Measurements from ENCODE around the gene TOMM40. TPM values are rescaled to one million over a fixed set of nuclear protein-coding genes. Genes with fewer than 3 reads are reported as not detected.
"Not testable (repeated sequence)": the region's sequence is repeated elsewhere in the genome, so short reads cannot be mapped to it uniquely, and the experiment has no call there.

TOMM40 gene
- total RNA-seq, 1 donor from 2014 or later: 74.7 TPM

GRCh38 chr19:44924243-44924725 lies 33.2 kb downstream of the TOMM40 start:
- DNase-seq (ENCODE audit: extremely low read depth, low read depth, low spot score): no peak

GRCh38 chr19:44925114-44925891 lies 34.2 kb downstream of the TOMM40 start:
- DNase-seq (ENCODE audit: extremely low read depth, low read depth, low spot score): no peak

GRCh38 chr19:44926245-44927077 lies 35.4 kb downstream of the TOMM40 start:
- not testable (repeated sequence) for DNase-seq (ENCODE audit: extremely low read depth, low read depth, low spot score)

DNA sequence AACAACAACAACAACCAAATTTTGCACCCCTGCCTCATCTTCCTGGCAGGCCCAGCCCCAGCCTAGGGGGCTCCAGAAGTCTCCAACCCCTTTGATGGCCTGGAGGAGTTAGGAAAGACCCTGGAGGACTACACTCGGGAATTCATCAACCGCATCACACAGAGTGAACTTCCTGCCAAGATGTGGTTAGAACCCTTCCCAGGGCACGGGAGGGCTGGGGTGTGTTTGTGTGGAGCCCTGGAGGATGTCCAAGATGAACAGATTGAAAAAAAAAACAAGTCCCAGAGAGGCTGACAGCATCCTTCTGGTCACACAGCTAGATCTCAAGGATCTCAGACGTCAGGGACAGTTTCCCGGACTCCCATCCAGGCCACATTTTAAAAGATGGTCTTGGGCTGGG lies 36.7 kb downstream of the TOMM40 start:
- DNase-seq (ENCODE audit: extremely low read depth, low read depth, low spot score): no peak

- no peak for DNase-seq (ENCODE audit: extremely low read depth, low read depth, low spot score)
Measured at GRCh38 chr19:44930088-44930487, 39.0 kb downstream of the TOMM40 start.

GRCh38 chr19:44931541-44931940 lies 40.5 kb downstream of the TOMM40 start:
- DNase-seq (ENCODE audit: extremely low read depth, low read depth, low spot score): no peak

GRCh38 chr19:44939668-44940067 lies 48.6 kb downstream of the TOMM40 start:
- DNase-seq (ENCODE audit: extremely low read depth, low read depth, low spot score): no peak

DNA sequence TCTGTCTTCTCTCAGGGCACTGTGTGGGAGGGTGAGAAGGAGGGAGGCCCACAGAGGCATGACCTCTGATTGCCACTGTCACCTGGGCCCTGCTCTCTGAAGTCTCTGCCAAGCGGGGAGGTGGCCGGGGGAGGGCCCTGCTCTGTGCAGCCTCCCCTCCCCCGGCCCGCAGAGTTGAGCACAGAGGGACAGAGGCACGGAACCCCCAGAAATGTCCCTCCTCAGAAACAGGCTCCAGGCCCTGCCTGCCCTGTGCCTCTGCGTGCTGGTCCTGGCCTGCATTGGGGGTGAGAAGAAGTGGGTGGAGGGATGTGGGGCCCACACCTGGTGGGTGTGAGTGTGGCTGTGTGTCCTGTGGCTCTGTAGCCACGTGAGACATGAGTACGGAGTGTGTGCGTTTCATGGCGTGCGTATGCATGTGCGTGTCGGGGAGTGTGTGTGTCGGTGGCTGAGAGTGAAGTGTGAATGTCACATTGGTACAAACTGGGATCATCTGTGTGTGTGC lies 51.1 kb downstream of the TOMM40 start, which contains the start of gene APOC4:
Gene APOC4, plus strand, starts transcription at position 171 of the 505 bp plus-strand sequence. Its CDS starts 41 bp downstream, at position 212.
- no peak for DNase-seq (ENCODE audit: extremely low read depth, low read depth, low spot score)

DNA sequence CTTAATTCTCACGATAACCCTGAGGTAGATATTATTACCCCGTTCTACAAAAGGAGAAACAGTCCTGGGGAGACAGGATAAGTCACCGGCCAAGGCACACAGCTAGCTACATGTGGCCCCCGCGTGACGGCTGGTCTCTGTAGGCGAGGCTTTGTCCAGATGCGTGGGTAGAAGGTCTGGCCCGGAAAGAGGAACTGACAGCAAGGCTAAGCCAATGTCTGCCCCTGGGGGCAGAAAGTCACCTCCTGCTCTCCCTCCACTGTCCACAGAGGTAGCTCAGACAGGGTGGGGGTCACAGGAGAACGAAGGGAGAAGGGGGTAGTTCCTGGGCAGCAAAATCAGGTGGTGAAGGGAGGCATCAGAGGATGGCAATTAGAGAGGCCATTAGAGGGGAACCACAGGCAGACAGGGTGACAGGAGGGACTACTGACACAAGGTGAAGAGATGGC lies 52.8 kb downstream of the TOMM40 start:
- no peak for DNase-seq (ENCODE audit: extremely low read depth, low read depth, low spot score)

DNA sequence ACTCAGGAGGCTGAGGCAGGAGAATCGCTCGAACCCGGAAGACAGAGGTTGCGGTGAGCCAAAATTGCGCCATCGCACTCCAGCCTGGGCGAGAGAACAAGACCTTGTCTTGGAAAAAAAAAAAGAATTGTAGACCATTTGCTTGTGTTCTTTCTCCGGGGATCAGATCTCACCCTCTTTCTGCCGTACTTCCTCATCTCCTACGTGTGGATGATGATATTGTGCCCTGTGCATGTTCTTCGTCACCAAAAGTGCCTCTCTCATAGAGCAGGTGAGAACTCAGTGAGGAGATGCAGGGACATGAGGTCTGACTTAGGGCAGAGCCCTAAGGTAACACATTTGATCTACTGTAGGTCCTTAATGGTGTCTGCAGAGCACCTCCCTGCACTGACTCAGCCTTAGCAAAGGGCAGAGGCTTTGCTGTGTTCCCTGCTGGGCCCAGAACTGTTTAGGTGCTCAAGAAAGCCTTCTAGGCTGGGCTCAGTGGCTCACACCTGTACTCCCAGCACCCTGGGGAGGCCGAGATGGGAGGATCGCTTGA lies 56.1 kb downstream of the TOMM40 start:
- DNase-seq (ENCODE audit: extremely low read depth, low read depth, low spot score): no peak

DNA sequence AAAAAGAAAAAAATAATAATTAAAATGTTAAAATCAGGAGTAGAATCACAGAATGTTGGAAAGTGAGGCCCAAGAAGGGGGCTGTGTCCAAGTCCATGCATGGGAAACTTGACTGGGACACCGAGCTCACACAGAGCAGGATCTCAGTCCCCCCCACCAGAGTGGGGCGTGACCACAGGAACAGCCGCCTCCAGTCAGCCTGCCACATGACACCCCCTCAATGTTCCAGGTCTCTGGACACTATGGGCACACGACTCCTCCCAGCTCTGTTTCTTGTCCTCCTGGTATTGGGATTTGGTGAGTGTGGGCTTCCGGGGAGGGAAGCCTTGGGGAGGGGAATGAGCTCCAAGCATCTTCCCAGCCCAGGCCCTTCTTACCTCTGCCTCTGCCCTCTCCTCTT lies 57.2 kb downstream of the TOMM40 start:
- DNase-seq (ENCODE audit: extremely low read depth, low read depth, low spot score): no peak

DNA sequence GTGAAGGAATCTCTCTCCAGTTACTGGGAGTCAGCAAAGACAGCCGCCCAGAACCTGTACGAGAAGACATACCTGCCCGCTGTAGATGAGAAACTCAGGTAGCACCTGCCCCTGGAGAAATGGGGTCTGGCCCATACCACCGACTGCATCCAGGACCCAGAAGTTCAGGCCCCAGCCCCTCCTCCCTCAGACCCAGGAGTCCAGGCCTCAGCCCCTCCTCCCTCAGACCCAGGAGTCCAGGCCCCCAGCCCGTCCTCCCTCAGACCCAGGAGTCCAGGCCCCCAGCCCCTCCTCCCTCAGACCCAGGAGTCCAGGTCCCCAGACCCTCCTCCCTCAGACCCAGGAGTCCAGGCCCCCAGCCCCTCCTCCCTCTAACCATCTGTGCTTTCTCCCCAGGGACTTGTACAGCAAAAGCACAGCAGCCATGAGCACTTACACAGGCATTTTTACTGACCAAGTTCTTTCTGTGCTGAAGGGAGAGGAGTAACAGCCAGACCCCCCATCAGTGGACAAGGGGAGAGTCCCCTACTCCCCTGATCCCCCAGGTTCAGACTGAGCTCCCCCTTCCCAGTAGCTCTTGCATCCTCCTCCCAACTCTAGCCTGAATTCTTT lies 57.8 kb downstream of the TOMM40 start:
- DNase-seq (ENCODE audit: extremely low read depth, low read depth, low spot score): no peak

DNA sequence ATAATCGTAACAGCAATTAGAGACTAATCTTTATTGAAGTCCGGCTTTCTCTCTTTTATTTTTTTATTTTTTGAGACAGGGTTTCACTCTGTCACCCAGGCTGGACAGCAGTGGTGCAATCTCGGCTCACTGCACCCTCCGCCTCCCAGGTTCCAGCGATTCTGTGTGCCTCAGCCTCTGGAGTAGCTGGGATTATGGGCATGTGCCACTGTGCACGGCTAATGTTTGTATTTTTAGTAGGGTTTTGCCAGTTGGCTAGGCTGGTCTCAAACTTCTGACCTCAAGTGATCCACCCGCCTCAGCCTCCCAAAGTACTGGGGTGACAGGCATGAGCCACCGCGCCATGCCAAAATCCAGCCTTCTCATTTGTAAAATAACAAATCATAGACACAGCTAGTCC lies 58.5 kb downstream of the TOMM40 start:
- no peak for DNase-seq (ENCODE audit: extremely low read depth, low read depth, low spot score)

GRCh38 chr19:44951179-44952159 lies 60.4 kb downstream of the TOMM40 start:
- DNase-seq (ENCODE audit: extremely low read depth, low read depth, low spot score): peak; percentile 61

Other genes with a start within 250 kb of the TOMM40 start
- 212 and 300 TPM in 2 replicates for gene PVR, start 247.3 kb upstream of the TOMM40 start, total RNA-seq
- gene CEACAM19, start 219.8 kb upstream of the TOMM40 start, total RNA-seq: 4.4 and 9.0 TPM in 2 replicates
- not detected in 2 replicates for gene CEACAM16, start 192.1 kb upstream of the TOMM40 start, total RNA-seq
- gene BCL3, start 142.5 kb upstream of the TOMM40 start, total RNA-seq: 28.3 and 30.0 TPM in 2 replicates
- 1.1 TPM in 1 of 2 replicates, not detected in the other for gene CBLC, start 113.4 kb upstream of the TOMM40 start, total RNA-seq
- gene BCAM, start 82.2 kb upstream of the TOMM40 start, total RNA-seq: 57.0 and 78.9 TPM in 2 replicates
- gene NECTIN2, start 45.0 kb upstream of the TOMM40 start, total RNA-seq: 292 and 342 TPM in 2 replicates
- 4.0 and 10.0 TPM in 2 replicates for gene APOE, start 14.5 kb downstream of the TOMM40 start, total RNA-seq
- 0.44 and 2.3 TPM in 2 replicates for gene APOC1, start 23.4 kb downstream of the TOMM40 start, total RNA-seq
- gene APOC4, start 51.0 kb downstream of the TOMM40 start, total RNA-seq: not detected in 2 replicates
- not detected in 2 replicates for gene APOC2, start 54.8 kb downstream of the TOMM40 start, total RNA-seq
- 87.7 and 119 TPM in 2 replicates for gene CLPTM1, start 64.1 kb downstream of the TOMM40 start, total RNA-seq
- gene RELB, start 110.2 kb downstream of the TOMM40 start, total RNA-seq: 24.1 and 46.9 TPM in 2 replicates
- 42.7 and 43.3 TPM in 2 replicates for gene CLASRP, start 147.8 kb downstream of the TOMM40 start, total RNA-seq
- 0.53 and 0.78 TPM in 2 replicates for gene ZNF296, start 185.2 kb downstream of the TOMM40 start, total RNA-seq
- 33.6 and 45.6 TPM in 2 replicates for gene GEMIN7, start 188.0 kb downstream of the TOMM40 start, total RNA-seq
- gene PPP1R37, start 201.9 kb downstream of the TOMM40 start, total RNA-seq: 39.6 and 44.7 TPM in 2 replicates